ENCODE measurements around the gene GNB1L. TPM values are rescaled to one million over a fixed set of nuclear protein-coding genes. Genes with fewer than 3 reads are reported as not detected.

GNB1L gene
- polyA plus RNA-seq, 4 donors = 3.0 to 6.1 (median 3.6) TPM

GRCh38 chr22:19740586-19740985 is 114.1 kb downstream of the GNB1L start:
- no peak for DNase-seq (ENCODE audit: low read depth in 4 of 4, low spot score in 3 of 4)

GRCh38 chr22:19739911-19740449 is 114.7 kb downstream of the GNB1L start:
- no peak for DNase-seq (ENCODE audit: low read depth in 4 of 4, low spot score in 3 of 4)

GRCh38 chr22:19739448-19739895 is 115.2 kb downstream of the GNB1L start:
- no peak for DNase-seq (ENCODE audit: low read depth in 4 of 4, low spot score in 3 of 4)

- no peak for DNase-seq (ENCODE audit: low read depth in 4 of 4, low spot score in 3 of 4)
These were observed 115.8 kb downstream of the GNB1L start for GRCh38 chr22:19738664-19739447.

- no peak for DNase-seq (ENCODE audit: low read depth in 4 of 4, low spot score in 3 of 4)
These were observed 116.6 kb downstream of the GNB1L start for GRCh38 chr22:19737846-19738663.

GRCh38 chr22:19735665-19736510 is 118.8 kb downstream of the GNB1L start:
- no peak for DNase-seq (ENCODE audit: low read depth in 4 of 4, low spot score in 3 of 4)

GRCh38 chr22:19734837-19735382 is 119.8 kb downstream of the GNB1L start:
- no peak for DNase-seq (ENCODE audit: low read depth in 4 of 4, low spot score in 3 of 4)

- DNase-seq (ENCODE audit: low read depth in 4 of 4, low spot score in 3 of 4) = no peak
These were observed 120.5 kb downstream of the GNB1L start for GRCh38 chr22:19734163-19734562.

GRCh38 chr22:19733755-19734154 is 120.9 kb downstream of the GNB1L start:
- DNase-seq (ENCODE audit: low read depth in 4 of 4, low spot score in 3 of 4) = no peak

Other genes with a start within 250 kb of the GNB1L start
- 10 to 100 TPM; 33.9 to 51.7 (median 34.2) TPM for gene SEPTIN5, start 140.4 kb downstream of the GNB1L start, polyA plus RNA-seq (ENCODE audit: insufficient read length in 4 of 4)
- 1 to 10 TPM; 1.6 to 6.1 (median 4.3) TPM for gene GP1BB, start 131.3 kb downstream of the GNB1L start, polyA plus RNA-seq (ENCODE audit: insufficient read length in 4 of 4)
- gene TBX1, start 94.1 kb downstream of the GNB1L start, polyA plus RNA-seq (ENCODE audit: insufficient read length in 4 of 4) = under 1 TPM; 0.17 to 0.59 (median 0.25) TPM
- gene RTL10, start within 50 bp of the GNB1L start, polyA plus RNA-seq (ENCODE audit: insufficient read length in 4 of 4) = 10 to 100 TPM; 15.3 to 29.7 (median 20.1) TPM
- 100 to 1,000 TPM in 1 of 4 donors, 10 to 100 TPM in 3; 47.7 to 143 (median 97.2) TPM for gene COMT, start 86.9 kb upstream of the GNB1L start, polyA plus RNA-seq (ENCODE audit: insufficient read length in 4 of 4)
- 10 to 100 TPM; 13.1 to 33.7 (median 20.4) TPM for gene TXNRD2, start 86.9 kb upstream of the GNB1L start, polyA plus RNA-seq (ENCODE audit: insufficient read length in 4 of 4)
- gene ARVCF, start 161.9 kb upstream of the GNB1L start, polyA plus RNA-seq (ENCODE audit: insufficient read length in 4 of 4) = 10 to 100 TPM; 17.5 to 32.5 (median 18.8) TPM
- 10 to 100 TPM in 3 of 4 donors, 1 to 10 TPM in 1; 8.9 to 14.6 (median 11.4) TPM for gene TANGO2, start 166.2 kb upstream of the GNB1L start, polyA plus RNA-seq (ENCODE audit: insufficient read length in 4 of 4)
- gene DGCR8, start 225.4 kb upstream of the GNB1L start, polyA plus RNA-seq (ENCODE audit: insufficient read length in 4 of 4) = 10 to 100 TPM; 29.6 to 62.1 (median 44.5) TPM